ENCODE measurements around the gene LRP11. TPM values are rescaled to one million over a fixed set of nuclear protein-coding genes. Genes with fewer than 3 reads are reported as not detected.
"Not testable (repeated sequence)": the region's sequence is repeated elsewhere in the genome, so short reads cannot be mapped to it uniquely, and the experiment has no call there.

Gene LRP11
- total RNA-seq, 2 experiments from 2014 or later = 1.5 TPM

- Histone ChIP-seq H2AFZ (ENCODE audit: low read length) (no peak overlapping the region), H3K27ac (ENCODE audit: low read depth, low read length, poor library complexity, severe bottlenecking) (no peak overlapping the region), H3K9me2 (ENCODE audit: insufficient read depth, low read length) (no peaks in the 10 kb centered on the region), H3K4me3 (ENCODE audit: low read depth, low read length, poor library complexity, severe bottlenecking) (no peak overlapping the region), H3K4me2 (ENCODE audit: low read length) (no peak overlapping the region), H4K20me1 (ENCODE audit: insufficient read depth, low read length) (no peaks in the 10 kb centered on the region), H3K9me3 (ENCODE audit: low read length) (no peaks in the 10 kb centered on the region), H3K79me2 (ENCODE audit: insufficient read depth, low read depth, low read length) (no peaks in the 10 kb centered on the region), H3K4me1 (ENCODE audit: insufficient read depth, low read length, poor library complexity, severe bottlenecking) (peaks cover 19% of the 10 kb centered on the region), H3K36me3 (ENCODE audit: insufficient read depth, low read length) (no peaks in the 10 kb centered on the region)
- TF ChIP-seq CTCF (conservative IDR thresholded peaks at IDR 0.05; ENCODE audit: low read length) = no peak
- TF ChIP-seq EZH2phosphoT487 (IDR thresholded peaks at IDR 0.05; ENCODE audit: borderline replicate concordance, low read depth, low read length) = no peak
- ChIA-PET POLR2A (no interaction called here), CTCF (ENCODE audit: unreplicated experiment) (no interaction called here)
- no TSS peak for BruUV-seq (replicated peaks)
- DNase-seq (ENCODE audit: low spot score) = no peak
- intact Hi-C loops (cut with micrococcal nuclease; ENCODE audit: unreplicated experiment) = no loop called here
Measured at GRCh38 chr6:149855741-149856140, 8.4 kb downstream of the LRP11 start.

GRCh38 chr6:149855040-149855654 lies 9.0 kb downstream of the LRP11 start:
- Histone ChIP-seq H2AFZ (ENCODE audit: low read length) (0 out of 2 replicates have a peak overlapping the region, but pooled peaks have one; percentile 38), H4K20me1 (ENCODE audit: insufficient read depth, low read length) (no peaks in the 10 kb centered on the region), H3K36me3 (ENCODE audit: insufficient read depth, low read length) (no peaks in the 10 kb centered on the region), H3K9me2 (ENCODE audit: insufficient read depth, low read length) (no peaks in the 10 kb centered on the region), H3K4me1 (ENCODE audit: insufficient read depth, low read length, poor library complexity, severe bottlenecking) (peaks cover 19% of the 10 kb centered on the region), H3K4me3 (ENCODE audit: low read depth, low read length, poor library complexity, severe bottlenecking) (no peak overlapping the region), H3K79me2 (ENCODE audit: insufficient read depth, low read depth, low read length) (no peaks in the 10 kb centered on the region), H3K4me2 (ENCODE audit: low read length) (no peak overlapping the region), H3K27ac (ENCODE audit: low read depth, low read length, poor library complexity, severe bottlenecking) (no peak overlapping the region), H3K9me3 (ENCODE audit: low read length) (no peaks in the 10 kb centered on the region)
- intact Hi-C loops (cut with micrococcal nuclease; ENCODE audit: unreplicated experiment) = no loop called here
- ChIA-PET POLR2A (no interaction called here), CTCF (ENCODE audit: unreplicated experiment) (no interaction called here)
- DNase-seq (ENCODE audit: low spot score) = no peak
- no peak for TF ChIP-seq CTCF (conservative IDR thresholded peaks at IDR 0.05; ENCODE audit: low read length)
- TF ChIP-seq EZH2phosphoT487 (IDR thresholded peaks at IDR 0.05; ENCODE audit: borderline replicate concordance, low read depth, low read length) = no peak
- no TSS peak for BruUV-seq (replicated peaks)

GRCh38 chr6:149854532-149854931 lies 9.6 kb downstream of the LRP11 start:
- no TSS peak for BruUV-seq (replicated peaks)
- no peak for DNase-seq (ENCODE audit: low spot score)

GRCh38 chr6:149854017-149854416 lies 10.1 kb downstream of the LRP11 start:
- POLR2A ChIA-PET; BruUV-seq (replicated peaks); intact Hi-C loops (cut with micrococcal nuclease; ENCODE audit: unreplicated experiment); H3K36me3 ChIP-seq (ENCODE audit: insufficient read depth, low read length); DNase-seq (ENCODE audit: low spot score); H3K4me3 ChIP-seq (ENCODE audit: low read depth, low read length, poor library complexity, severe bottlenecking); H2AFZ ChIP-seq (ENCODE audit: low read length); H3K79me2 ChIP-seq (ENCODE audit: insufficient read depth, low read depth, low read length); H4K20me1 ChIP-seq (ENCODE audit: insufficient read depth, low read length); H3K9me3 ChIP-seq (ENCODE audit: low read length); CTCF ChIA-PET (ENCODE audit: unreplicated experiment); H3K4me2 ChIP-seq (ENCODE audit: low read length); H3K27ac ChIP-seq (ENCODE audit: low read depth, low read length, poor library complexity, severe bottlenecking); H3K9me2 ChIP-seq (ENCODE audit: insufficient read depth, low read length): not testable (repeated sequence)
- peaks cover 19% of the 10 kb centered on the region for H3K4me1 ChIP-seq (ENCODE audit: insufficient read depth, low read length, poor library complexity, severe bottlenecking)

More at GRCh38 chr6:149854532-149854931, 9.6 kb downstream of the LRP11 start:
- H3K79me2 ChIP-seq (ENCODE audit: insufficient read depth, low read depth, low read length) = no peaks in the 10 kb centered on the region
- H2AFZ ChIP-seq (ENCODE audit: low read length) = peak overlapping the region; percentile 38; the same call in 1 of the 2 replicates
- no peak overlapping the region for H3K4me2 ChIP-seq (ENCODE audit: low read length)
- no peaks in the 10 kb centered on the region for H3K9me2 ChIP-seq (ENCODE audit: insufficient read depth, low read length)
- no peaks in the 10 kb centered on the region for H3K36me3 ChIP-seq (ENCODE audit: insufficient read depth, low read length)
- no peaks in the 10 kb centered on the region for H4K20me1 ChIP-seq (ENCODE audit: insufficient read depth, low read length)
- no peak overlapping the region for H3K27ac ChIP-seq (ENCODE audit: low read depth, low read length, poor library complexity, severe bottlenecking)
- no peak overlapping the region for H3K4me3 ChIP-seq (ENCODE audit: low read depth, low read length, poor library complexity, severe bottlenecking)
- CTCF ChIA-PET (ENCODE audit: unreplicated experiment) = no interaction called here
- POLR2A ChIA-PET = no interaction called here
- no peak for TF ChIP-seq CTCF (conservative IDR thresholded peaks at IDR 0.05; ENCODE audit: low read length)
- TF ChIP-seq EZH2phosphoT487 (IDR thresholded peaks at IDR 0.05; ENCODE audit: borderline replicate concordance, low read depth, low read length) = no peak
- peaks cover 19% of the 10 kb centered on the region for H3K4me1 ChIP-seq (ENCODE audit: insufficient read depth, low read length, poor library complexity, severe bottlenecking)
- intact Hi-C loops (cut with micrococcal nuclease; ENCODE audit: unreplicated experiment) = no loop called here
- H3K9me3 ChIP-seq (ENCODE audit: low read length) = no peaks in the 10 kb centered on the region

Measured in OCI-LY7 (cell line).